Measurements from ENCODE around the gene NRAP.

NRAP gene

DNA sequence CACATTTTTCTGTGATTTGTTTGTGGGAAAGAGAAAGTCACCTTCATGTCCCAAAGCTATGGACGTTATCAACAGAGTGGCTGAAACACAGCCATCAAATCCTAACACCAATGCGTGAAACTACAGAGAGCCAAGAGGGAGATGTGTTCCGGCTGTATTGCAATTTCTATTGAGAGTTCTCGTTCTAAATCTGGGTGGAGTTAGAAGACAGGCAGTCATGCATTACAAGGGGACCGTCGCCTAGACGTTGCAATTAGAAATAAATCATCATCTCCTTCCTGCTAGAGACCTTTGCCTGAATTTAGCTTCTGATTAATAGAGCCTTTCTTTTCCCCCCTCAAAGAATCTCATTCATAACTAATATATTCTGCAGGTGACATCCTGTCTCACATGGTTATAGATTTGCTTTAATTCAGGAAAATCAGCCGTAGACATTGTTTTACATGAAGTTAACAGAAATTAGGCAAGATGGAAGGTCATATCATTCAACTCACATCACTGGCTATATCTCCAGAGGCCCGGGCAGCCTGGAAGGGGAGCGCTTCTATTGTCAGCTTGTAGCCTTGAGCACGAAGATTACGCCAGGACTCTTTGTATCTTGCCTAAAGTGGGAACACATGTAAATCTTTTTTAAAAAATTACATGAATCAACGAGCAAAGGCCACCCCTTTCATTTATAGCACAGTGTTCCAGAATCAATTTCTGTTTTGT, 58.4 kb downstream of the NRAP start:
- DNase-seq: no peak

- no peak for DNase-seq
Observed at GRCh38 chr10:113604572-113604971, 59.3 kb downstream of the NRAP start.

GRCh38 chr10:113603057-113603777, 60.6 kb downstream of the NRAP start:
- DNase-seq: no peak

- no peak for DNase-seq
Observed at GRCh38 chr10:113600569-113600968, 63.3 kb downstream of the NRAP start.

- no peak for DNase-seq
Observed at GRCh38 chr10:113594652-113595051, 69.2 kb downstream of the NRAP start.

- no peak for DNase-seq
Observed at GRCh38 chr10:113592380-113592779, 71.5 kb downstream of the NRAP start.

DNA sequence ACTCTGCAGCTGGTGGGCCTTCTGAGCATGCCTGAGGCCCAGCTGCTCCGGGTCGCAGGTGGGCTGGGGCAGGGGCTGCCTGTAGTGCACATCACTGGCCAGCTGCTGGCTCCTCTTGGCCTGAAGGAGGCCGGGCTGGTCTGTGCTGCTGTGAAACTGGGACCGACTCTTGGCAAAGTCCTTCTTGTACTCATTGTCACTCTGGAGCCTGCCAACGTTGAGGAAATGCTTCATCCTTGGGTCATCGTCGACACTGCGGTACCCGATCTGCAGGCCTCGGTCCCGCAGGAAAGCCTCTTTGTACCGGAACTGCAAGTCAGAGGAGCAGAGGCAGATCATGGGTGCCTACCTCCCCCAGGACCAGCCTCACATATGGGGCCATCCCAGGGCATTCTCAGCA, 73.3 kb downstream of the NRAP start:
- no peak for DNase-seq

DNA sequence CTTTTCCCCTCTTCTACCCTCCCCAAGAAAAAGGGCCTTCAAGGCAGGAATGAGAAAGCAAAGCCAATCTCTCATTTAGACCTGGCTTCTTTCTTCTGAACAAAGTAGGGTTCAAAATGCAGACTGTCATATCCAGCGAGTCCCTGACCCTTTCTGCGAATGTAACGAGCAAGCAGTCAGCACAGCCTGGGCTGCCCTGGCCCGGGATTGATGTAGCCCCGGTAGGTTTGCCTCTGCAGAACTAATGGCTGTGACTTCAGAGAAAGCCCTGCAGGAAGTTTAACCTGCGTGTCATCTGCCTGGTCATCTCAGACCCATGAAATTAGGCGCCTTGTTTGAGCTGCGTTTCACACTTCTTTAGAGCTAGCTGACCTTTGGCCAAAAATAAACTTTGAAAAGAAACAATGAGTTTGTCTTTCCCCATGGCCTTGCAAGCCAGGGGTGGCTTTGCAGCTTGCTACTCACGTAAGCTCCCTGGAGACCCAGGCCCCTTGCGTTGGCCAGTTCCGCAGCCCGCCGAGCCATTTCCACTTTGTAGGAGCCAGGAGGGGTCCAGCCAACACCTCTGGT, 74.6 kb downstream of the NRAP start:
- DNase-seq: no peak

- DNase-seq: no peak
Observed at GRCh38 chr10:113585949-113586348, 77.9 kb downstream of the NRAP start.

- no peak for DNase-seq
Observed at GRCh38 chr10:113583571-113583970, 80.3 kb downstream of the NRAP start.

- DNase-seq: no peak
Observed at GRCh38 chr10:113581092-113581491, 82.7 kb downstream of the NRAP start.

- no peak for DNase-seq
Observed at GRCh38 chr10:113578773-113579172, 85.1 kb downstream of the NRAP start.

GRCh38 chr10:113576852-113577251, 87.0 kb downstream of the NRAP start:
- DNase-seq: no peak

GRCh38 chr10:113573368-113573767, 90.5 kb downstream of the NRAP start:
- no peak for DNase-seq

DNA sequence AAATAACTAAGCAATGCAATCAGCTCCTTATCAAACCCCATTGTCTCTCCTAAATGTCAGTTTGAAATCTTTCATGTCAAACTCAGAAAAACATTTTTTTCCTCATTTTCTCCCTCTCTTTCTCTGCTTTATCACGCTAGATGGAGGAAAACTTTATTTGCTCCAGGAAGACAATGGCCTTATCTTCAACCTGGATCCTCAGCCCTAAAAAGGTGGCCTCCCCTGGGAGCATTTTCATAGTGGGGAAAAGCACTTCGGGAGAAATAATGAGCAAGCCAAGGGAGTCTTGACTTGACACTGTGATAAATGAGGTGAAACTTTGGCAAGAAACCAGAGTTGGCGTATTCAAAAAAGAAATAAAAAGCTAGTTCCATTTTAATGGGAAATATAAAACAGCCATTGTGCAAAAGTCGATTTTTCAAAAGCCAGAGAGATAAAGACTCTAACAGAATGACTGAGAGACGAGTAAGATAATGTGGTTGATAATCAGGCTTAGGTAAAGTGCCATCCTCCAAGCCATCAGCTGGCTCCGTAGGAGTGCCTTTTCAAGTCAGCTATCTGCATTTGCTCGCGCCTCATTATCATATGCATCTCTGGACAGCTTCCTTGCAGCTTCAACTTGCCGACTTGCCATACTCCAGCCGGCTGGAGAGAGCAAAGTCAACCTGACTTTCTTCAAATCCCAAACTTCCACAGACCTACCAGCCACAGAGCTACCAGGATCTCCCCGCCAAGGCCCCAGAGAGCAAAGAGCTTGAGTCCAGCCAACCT, 91.1 kb downstream of the NRAP start:
- no peak for DNase-seq

GRCh38 chr10:113569576-113569975, 94.3 kb downstream of the NRAP start:
- no peak for DNase-seq

- no peak for DNase-seq
Observed at GRCh38 chr10:113566888-113567287, 97.0 kb downstream of the NRAP start.

DNA sequence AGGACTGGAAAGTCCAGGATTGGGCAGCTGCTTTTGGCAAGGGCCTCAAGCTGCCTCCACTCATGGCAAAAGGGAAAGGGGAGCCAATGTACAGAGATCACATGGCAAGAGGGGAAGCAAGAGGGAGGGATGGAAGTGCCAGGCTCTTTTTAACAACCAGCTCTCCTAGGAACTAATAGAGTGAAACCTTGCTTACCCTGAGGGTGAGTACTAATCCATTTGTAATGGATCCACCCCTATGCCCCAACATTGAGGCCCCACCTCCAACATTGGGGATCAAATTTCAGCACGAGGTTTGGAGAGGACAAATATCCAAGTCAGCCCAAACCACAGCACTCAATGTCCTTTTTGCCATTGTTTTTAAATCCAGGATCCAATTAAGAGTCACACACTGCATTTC, 98.5 kb downstream of the NRAP start:
- DNase-seq: no peak

GRCh38 chr10:113563306-113564088, 100.3 kb downstream of the NRAP start:
- DNase-seq: no peak

- no peak for DNase-seq
Observed at GRCh38 chr10:113562704-113563103, 101.1 kb downstream of the NRAP start.

DNA sequence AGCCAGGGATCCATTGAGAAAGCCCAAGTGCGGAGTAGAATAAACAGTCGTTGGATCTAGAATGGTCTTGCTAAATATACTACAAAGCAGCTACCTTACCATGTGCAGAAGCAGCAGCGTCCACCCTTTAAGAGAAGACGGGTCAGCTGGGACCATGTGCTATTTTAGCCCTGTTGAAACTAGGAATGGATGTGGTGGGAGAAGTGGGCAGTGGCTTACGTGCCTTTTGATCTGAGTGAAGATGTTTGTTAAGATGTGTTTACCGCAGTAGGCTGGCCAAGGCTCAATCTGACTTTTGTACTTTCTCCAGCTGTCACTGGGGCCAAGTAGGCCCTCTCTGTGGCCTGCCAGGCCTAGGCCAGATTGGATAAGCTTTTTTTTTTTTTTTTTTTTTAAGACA, 101.8 kb downstream of the NRAP start:
- DNase-seq: no peak

- no peak for DNase-seq
Observed at GRCh38 chr10:113561214-113561613, 102.6 kb downstream of the NRAP start.

- DNase-seq: no peak
Observed at GRCh38 chr10:113560071-113560470, 103.8 kb downstream of the NRAP start.
